ENCODE measurements around the gene FCRL2. TPM values are rescaled to one million over a fixed set of nuclear protein-coding genes. Genes with fewer than 3 reads are reported as not detected.

The FCRL2 gene
- total RNA-seq, 3 donors from 2014 or later, result 0.51 to 1.4 (median 1.0) TPM

- Histone ChIP-seq H3K4me1 (ENCODE audit: low read depth) (no peaks in the 10 kb centered on the region), H3K36me3 (ENCODE audit: low read depth) (no peaks in the 10 kb centered on the region), H3K4me3 (no peak overlapping the region), H3K9me3 (no peaks in the 10 kb centered on the region)
- intact Hi-C loops (cut with DNase I, micrococcal nuclease), result no loop called here
- no peak for TF ChIP-seq CTCF (IDR thresholded peaks at IDR 0.05)
- DNase-seq (no peak), ATAC-seq (no peak)
These were observed 7.9 kb upstream of the FCRL2 start for GRCh38 chr1:157784801-157785200.

GRCh38 chr1:157782931-157783330 is 6.0 kb upstream of the FCRL2 start:
- H3K4me1 ChIP-seq (ENCODE audit: low read depth), result no peaks in the 10 kb centered on the region
- H3K4me3 ChIP-seq, result no peak overlapping the region
- no peak for ATAC-seq
- DNase-seq, result no peak
- H3K9me3 ChIP-seq, result no peaks in the 10 kb centered on the region
- TF ChIP-seq CTCF (IDR thresholded peaks at IDR 0.05), result no peak
- H3K36me3 ChIP-seq (ENCODE audit: low read depth), result no peaks in the 10 kb centered on the region
- intact Hi-C loops (cut with DNase I, micrococcal nuclease), result no loop called here

- H3K4me1 ChIP-seq (ENCODE audit: low read depth), result no peaks in the 10 kb centered on the region
- TF ChIP-seq CTCF (IDR thresholded peaks at IDR 0.05), result no peak
- H3K9me3 ChIP-seq, result no peaks in the 10 kb centered on the region
- intact Hi-C loops (cut with DNase I, micrococcal nuclease), result no loop called here
- H3K4me3 ChIP-seq, result no peak overlapping the region
- H3K36me3 ChIP-seq (ENCODE audit: low read depth), result no peaks in the 10 kb centered on the region
- peak in 1 of 3 donors; percentile 57 for DNase-seq
- ATAC-seq, result peak; percentile 56
These were observed 4.1 kb upstream of the FCRL2 start for GRCh38 chr1:157781048-157781447.

- peak; percentile 67 for ATAC-seq
- intact Hi-C loops (cut with DNase I, micrococcal nuclease), result no loop called here
- Histone ChIP-seq H3K4me3 (no peak overlapping the region), H3K4me1 (ENCODE audit: low read depth) (peaks cover 12% of the 10 kb centered on the region), H3K36me3 (ENCODE audit: low read depth) (no peaks in the 10 kb centered on the region), H3K9me3 (no peaks in the 10 kb centered on the region)
- no peak for TF ChIP-seq CTCF (IDR thresholded peaks at IDR 0.05)
- no peak for DNase-seq
These were observed 1.6 kb downstream of the FCRL2 start for GRCh38 chr1:157775101-157775870.

- Histone ChIP-seq H3K9me3 (no peaks in the 10 kb centered on the region), H3K4me1 (ENCODE audit: low read depth) (peaks cover 12% of the 10 kb centered on the region), H3K36me3 (ENCODE audit: low read depth) (no peaks in the 10 kb centered on the region), H3K4me3 (no peak overlapping the region)
- ATAC-seq (peak; percentile 34), DNase-seq (no peak)
- TF ChIP-seq CTCF (IDR thresholded peaks at IDR 0.05), result no peak
- intact Hi-C loops (cut with DNase I, micrococcal nuclease), result no loop called here
These were observed 2.5 kb downstream of the FCRL2 start for GRCh38 chr1:157774412-157774811.
